B cell (primary cell): ENCODE measurements around the gene XRCC4.

Experiments used
- EZH2 ChIP-seq: IDR thresholded peaks from 2 replicates; pipeline ENCODE4 v1.6.1; 2012; ENCODE audit warnings: borderline replicate concordance, low read depth, mild to moderate bottlenecking, moderate library complexity, low read length; ENCODE audit not compliant: insufficient read depth, poor library complexity, severe bottlenecking
- TF ChIP-seq, protein P1 (sequence below): fragments of 200-600 bp; IDR thresholded peaks from one replicate; pipeline ENCODE4 v1.8.0; 2022; ENCODE audit warnings: antibody characterized with exemption, mild to moderate bottlenecking

DNA sequence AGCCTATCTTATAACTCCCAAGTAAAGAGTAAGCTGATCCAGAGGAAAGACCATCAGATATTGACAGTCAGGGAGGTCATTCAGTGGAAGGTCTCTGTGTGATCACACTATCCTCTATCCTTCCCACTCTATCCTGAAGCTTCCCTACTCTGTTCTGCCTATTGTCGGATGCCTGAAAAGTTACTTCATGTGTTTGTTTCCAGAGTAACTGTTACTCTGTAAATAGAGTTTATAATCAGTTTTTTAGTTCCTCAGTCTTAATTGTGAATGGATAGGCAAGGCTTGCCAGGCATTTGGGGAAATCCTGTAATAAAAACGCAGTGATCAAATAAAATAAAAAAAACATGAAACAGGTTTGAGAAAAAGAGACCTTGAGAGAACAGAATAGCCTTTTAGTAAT lies 79.8 kb downstream of the XRCC4 start:
- TF ChIP-seq, protein P1, sequence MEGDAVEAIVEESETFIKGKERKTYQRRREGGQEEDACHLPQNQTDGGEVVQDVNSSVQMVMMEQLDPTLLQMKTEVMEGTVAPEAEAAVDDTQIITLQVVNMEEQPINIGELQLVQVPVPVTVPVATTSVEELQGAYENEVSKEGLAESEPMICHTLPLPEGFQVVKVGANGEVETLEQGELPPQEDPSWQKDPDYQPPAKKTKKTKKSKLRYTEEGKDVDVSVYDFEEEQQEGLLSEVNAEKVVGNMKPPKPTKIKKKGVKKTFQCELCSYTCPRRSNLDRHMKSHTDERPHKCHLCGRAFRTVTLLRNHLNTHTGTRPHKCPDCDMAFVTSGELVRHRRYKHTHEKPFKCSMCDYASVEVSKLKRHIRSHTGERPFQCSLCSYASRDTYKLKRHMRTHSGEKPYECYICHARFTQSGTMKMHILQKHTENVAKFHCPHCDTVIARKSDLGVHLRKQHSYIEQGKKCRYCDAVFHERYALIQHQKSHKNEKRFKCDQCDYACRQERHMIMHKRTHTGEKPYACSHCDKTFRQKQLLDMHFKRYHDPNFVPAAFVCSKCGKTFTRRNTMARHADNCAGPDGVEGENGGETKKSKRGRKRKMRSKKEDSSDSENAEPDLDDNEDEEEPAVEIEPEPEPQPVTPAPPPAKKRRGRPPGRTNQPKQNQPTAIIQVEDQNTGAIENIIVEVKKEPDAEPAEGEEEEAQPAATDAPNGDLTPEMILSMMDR = no peak
- no peak for TF ChIP-seq EZH2
